Activated CD4-positive, CD25-positive, alpha-beta regulatory T cell treated with anti-CD3 and anti-CD28 coated beads, Interleukin-2, amount 50 U/mL, for 16 hours (primary cell): ENCODE data around the gene NGF.
"Not testable (repeated sequence)": the region's sequence is repeated elsewhere in the genome, so short reads cannot be mapped to it uniquely, and the experiment has no call there.

ENCODE experiments used
- DNase-seq: peaks from one replicate; pipeline ENCODE4 v3.0.0-alpha.2; 2020; ENCODE audit warnings: low read depth, low spot score

The NGF gene

DNA sequence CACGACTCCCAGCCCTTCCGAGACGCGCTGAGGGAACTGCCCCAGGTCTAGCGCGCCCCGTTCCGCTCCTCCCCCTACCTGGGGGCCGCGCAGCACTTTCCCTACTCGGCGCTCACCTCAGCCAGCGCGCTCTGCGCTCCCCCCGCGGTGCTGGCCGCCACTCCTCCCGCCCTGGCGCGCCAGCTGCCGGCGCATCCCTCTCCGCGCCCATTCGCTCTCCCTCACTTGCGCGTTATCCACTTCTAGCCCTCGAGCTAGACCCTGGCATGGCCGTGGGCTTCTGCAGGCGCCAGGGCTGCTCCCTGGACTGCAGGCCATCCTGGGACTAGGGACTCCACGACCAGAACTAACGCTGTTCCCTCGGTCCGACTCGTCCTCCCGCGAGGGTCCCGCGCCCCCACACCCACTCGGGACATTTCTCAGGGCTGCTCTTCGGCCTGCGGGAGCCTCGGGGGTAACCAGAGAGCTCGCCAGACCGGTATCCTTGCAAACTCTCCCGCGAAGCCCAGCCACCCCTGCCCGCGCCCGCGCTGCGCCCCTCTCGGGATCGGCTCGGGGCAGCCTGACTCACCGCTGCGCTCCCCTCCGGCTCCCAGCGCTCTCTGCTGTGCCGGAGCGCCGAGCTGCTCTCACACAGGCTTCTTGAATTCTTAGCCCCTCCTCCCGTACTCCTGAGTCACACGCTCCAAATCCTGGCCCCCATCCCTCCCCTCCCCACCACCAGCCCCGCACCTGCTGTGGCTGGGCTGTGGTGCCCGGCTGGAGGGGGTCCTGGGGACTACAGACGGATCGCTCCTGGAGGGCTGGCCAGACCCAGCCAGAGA, at the start of gene NGF:
TSS of gene NGF (minus strand) at position 617 of the 824 bp plus-strand sequence. CDS start 51,454 bp downstream, outside the sequence.
- no peak for DNase-seq

DNA sequence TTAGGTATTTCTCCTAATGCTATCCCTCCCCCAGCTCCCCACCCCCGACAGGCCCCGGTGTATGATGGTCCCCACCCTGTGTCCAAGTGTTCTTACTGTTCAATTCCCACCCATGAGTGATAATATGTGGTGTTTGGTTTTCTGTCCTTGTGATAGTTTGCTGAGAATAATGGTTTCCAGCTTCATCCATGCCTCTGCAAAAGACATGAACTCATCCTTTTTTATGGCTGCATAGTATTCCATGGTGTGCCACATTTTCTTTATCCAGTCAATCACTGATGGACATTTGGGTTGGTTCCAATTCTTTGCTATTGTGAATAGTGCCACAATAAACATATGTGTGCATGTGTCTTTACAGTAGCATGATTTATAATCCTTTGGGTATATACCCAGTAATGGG, 45.4 kb upstream of the NGF start:
- not testable (repeated sequence) for DNase-seq

DNA sequence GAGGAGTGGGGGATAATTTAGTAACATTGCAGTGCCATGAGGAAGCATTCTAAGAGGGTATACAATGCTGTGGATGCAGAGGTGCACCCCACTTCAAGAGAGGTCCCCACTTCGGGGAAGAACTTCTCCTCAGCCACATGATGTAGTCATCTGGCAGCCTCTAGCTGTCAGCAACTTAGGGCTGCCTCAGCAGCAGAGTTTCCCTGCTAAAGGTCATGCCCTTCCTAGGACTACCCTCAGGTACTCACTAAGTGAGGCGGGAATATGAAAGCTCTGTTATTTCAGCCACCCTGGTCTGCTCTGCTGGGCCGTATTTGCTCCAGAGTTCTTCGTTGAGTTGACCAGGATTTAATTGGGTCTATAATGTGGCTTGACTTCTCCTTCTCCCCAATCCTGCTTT, 41.9 kb upstream of the NGF start:
- DNase-seq = no peak

DNA sequence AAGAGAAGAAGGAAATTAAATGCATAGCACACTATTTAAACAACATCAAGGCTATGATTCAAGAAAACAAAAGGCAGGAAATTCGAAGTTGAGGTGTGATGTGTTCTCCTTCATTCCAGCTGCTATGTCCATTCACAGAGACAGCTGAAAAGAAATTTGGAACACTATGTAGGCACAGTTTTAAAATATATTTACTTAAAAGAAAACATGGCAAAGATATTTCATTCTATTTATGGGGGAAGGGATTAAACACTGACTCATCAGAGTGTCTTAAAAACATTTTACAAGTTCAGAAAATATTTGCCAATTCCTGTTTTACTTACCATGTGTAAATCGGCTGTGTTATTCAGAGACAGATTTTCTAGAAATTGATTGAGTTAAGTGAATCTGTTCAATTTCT, 39.4 kb upstream of the NGF start:
- no peak for DNase-seq

DNA sequence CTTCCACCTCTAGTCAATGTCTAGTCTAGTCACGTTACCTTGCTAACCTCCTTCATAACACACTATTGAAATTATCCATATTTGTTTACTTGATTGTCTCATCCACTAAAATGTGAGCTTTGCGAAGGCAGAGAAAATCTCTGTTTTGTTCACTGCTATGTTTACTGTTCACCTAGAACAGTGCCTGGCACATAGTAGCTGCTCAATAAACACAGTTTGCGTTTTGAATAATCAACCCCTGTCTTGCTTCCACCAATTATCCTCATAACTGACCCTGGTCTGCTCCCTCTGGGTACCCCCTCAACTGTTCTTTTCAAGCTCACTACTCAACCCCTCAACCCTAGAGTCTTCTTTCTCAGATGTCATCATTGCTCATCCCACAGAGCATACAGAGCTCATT, 36.5 kb upstream of the NGF start:
- no peak for DNase-seq

DNA sequence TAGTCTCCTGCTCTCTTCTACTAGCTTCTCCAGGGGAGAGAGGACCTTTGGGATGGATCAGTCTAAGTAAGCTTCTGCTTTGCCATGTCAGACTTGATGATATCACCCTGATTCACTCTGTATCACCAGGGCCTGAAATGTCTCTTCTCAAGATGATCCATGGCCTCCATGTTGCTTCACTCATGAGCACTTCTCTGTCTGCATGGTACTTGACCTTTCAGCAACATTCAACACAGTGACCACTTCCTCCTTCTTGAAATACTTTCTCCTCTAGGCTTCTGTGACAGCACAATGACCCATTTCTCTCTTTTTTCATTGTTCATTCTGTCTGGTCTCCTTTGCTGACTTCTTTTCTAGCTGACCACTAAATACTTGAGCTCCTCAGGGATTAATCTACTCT, 35.3 kb upstream of the NGF start:
- DNase-seq = no peak

DNA sequence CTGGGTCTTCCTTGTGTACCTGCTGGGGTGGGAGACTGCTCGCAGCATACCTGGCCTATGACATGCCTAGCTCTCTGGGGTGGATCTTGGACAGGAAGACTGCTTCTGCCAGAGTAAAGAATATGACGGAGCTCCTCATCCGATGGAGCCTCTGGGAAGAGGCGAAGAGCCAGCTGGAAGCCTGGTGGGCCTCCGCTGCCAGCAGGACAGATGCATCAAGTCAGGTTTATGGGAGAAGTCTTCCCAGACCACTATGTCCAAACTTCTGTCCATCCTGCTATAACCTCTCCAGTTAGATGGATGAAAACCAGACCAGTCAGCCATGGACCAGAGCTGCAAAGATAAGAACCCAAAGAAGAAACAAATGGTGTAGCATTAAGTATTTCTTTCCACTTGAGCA, 27.7 kb upstream of the NGF start:
- DNase-seq = no peak

DNA sequence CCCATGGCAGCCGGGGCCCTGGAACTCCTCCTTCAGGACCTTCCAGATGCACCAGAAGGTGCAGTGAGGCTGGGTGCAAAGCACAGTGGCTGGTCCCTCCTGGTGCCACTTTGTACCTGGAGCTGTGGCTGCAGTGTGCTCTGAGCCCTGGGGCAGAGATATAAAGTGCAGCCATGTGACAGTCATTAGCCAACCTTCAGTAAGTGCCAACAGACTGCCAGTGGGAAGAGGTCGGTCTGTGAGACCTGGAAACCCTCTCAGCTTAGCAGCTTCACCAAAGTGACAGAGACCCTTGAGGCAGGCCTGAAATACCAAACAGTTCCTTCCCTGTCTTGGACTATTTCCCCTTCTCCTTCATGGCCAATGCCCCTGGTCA, 26.7 kb upstream of the NGF start:
- no peak for DNase-seq

DNA sequence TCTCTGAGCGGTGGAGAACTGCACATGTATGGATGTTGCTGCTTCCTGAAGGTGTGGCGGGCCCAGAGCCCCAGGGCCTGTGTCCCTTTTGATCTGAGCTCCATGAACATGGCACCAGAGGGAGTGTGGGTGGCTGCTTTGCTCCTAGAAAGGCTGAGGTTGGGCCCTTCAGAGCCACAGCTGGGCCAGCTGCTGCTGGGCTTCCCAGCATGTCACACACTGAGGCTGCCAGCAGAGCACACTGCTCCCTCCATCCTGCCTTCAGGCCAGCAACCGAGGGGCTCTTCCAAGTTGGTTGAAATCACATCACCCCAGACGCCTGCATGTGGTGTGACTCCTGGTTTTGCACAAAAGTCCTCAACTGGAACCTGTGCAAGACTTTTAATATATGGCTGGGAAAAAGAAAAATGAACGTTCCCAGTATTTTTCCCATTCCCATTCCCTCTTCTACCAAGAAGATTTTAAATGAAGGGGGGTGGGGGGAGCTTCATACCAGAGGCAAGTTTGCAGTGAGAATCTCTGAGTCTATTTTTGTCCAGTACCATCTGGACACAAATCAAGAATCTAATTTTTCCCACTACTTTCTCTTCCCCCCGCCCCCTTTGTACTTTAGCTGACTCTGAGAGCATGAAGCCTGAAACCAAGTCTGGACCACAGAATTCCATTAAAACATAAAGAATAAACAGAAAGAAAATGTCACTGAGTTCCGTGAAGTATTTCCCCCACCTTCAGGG, 26.2 kb upstream of the NGF start:
- no peak for DNase-seq

DNA sequence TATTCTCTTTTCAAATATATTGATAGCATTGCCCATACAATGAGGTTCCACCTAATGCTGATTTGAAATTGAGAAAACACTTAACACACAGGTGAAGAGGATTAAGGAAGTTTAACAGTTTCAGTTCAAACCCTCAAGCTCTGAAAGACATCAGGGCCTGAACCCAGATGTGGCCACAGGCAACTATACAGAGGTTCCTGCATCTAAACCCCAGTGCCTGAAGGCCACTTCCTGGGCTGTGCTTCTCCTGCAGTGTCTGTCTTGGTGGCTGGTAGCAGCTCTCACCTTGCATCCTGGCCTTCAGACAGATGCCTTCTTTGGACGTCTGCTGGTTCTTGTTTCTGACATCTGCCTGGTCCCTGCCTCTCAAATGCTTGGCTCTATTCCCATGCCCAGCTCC, 25.1 kb upstream of the NGF start:
- no peak for DNase-seq

DNA sequence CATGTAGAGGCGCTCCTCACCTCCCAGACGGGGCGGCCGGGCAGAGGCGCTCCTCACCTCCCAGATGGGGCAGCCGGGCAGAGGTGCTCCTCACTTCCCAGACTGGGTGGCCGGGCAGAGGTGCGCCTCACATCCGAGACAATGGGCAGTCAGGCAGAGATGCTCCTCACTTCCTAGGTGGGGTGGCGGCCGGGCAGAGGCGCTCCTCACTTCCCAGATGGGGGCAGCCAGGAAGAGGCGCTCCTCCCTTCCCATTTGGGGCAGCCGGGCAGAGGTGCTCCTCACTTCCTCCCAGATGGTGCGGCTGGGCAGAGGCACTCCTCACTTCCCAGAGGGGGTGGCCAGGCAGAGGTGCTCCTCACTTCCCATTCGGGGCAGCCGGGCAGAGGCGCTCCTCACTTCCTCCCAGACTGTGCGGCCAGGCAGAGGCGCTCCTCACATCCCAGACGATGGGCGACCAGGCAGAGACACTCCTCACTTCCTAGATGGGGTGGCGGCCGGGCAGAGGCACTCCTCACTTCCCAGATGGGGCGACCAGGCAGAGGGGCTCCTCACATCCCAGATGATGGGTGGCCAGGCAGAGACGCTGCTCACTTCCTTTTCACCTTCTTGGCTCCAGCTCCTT, 22.6 kb upstream of the NGF start:
- DNase-seq = not testable (repeated sequence)

DNA sequence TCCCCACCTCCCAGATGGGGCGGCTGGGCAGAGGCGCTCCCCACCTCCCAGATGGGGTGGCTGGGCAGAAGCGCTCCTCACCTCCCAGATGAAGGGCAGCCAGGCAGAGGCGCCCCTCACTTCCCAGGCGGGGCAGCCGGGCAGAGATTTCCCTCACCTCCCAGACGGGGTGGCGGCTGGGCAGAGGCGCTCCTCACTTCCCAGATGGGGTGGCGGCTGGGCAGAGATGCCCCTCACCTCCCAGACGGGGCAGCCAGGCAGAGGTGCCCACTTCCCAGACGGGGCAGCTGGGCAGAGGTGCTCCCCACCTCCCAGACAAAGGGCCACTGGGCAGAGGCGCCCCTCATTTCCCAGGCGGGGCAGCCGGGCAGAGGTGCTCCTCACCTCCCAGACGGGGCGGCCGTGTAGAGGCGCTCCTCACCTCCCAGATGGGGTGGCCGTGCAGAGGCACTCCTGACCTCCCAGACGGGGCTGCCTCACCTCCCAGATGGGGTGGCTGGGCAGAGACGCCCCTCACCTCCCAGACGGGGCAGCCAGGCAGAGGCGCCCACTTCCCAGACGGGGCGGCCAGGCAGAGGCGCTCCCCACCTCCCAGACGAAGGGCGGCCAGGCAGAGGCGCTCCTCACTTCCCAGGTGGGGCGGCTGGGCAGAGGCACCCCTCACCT, 21.9 kb upstream of the NGF start:
- not testable (repeated sequence) for DNase-seq

DNA sequence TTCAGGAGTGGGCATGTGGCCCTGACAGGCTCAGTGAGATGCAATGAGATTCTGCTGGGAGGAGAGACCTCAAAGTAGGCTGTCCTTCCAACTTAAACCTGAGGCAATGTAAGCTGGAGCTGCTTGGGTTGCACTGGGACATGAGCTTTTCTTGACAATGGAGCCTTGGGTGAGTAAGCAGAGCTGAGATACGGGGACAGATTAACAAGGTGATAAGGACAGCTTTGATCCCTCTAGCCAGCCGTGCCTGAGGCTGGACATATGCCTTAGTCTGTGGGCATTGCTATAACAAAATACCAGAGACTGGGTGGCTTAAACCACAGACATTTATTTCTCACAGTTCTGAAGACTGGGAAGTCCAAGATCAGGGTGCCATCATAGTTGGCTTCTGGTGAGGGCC, 18.3 kb upstream of the NGF start:
- no peak for DNase-seq

DNA sequence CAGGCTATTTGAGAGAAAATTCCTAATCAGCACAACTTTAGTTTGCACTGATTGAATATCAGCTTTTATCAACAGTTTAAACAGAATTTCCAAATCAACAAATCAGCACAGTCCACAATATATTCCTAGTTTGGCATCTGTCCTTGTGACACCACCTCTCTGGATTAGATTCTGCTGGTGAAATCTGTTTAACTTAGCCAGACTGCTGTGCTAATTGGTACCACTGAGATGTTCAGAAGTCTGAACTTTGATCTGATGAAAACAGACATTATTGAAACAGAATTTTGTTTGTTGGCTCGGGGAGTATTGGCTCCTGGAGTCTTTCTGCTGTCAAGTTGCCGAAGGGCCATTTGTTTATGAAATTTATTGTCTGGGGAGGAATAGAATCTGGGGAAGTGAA, 17.0 kb upstream of the NGF start:
- no peak for DNase-seq

DNA sequence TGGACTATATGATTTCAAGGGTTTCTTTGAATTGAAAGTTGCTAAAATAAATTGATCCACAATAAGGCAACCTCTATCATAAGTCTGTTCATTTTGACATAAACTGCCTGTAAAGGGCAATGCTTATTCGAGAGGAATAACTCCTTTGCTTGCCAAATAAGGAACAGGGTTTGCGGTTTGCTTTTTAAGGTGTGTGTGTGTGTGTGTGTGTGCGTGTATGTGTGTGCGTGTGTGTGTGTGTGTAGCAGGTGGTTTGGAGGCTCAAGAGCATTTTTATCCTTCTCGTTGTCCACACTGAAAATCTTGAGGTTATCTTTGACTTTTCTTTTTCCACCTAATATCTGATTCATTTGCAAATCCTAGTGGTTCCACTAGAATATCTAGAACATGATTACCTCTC, 13.1 kb upstream of the NGF start:
- no peak for DNase-seq

DNA sequence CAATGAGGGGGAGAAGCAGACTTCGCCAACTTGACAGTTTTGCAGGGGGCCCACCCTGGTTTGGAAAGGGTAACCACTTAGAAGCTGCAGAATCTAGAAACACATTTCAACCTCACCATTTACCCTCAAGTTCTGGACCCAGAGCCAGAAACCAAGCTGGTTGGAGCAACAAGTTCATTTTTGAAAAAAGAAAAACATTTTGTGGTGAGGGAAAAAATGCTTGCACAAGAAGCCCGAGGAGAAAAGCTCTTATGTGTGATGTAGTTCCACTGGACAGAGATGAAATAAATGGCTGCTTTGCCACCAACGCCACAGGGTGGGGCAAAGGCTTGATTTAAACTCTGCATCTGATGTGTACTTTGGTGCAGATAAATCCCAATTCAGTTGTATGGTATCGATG, 10.6 kb upstream of the NGF start:
- no peak for DNase-seq

DNA sequence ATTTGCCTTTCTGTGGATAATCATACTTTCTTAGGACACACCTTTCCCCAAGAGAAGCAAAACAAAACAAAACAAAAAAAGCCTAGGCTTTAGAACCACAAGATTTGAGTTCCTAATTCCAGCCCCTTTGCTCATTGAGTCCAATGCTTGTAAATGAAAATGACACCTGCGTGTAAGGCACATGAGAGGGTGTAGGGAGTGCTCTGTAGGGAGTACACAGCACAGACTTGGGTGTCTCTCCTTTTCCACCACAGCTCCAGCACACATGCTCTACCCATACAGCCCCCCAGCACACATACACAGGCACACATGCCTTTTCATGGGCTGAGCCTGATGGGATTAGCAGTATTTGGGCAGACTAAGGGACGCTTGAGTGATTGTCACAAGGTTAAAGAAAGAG, 9.2 kb upstream of the NGF start:
- DNase-seq = no peak

DNA sequence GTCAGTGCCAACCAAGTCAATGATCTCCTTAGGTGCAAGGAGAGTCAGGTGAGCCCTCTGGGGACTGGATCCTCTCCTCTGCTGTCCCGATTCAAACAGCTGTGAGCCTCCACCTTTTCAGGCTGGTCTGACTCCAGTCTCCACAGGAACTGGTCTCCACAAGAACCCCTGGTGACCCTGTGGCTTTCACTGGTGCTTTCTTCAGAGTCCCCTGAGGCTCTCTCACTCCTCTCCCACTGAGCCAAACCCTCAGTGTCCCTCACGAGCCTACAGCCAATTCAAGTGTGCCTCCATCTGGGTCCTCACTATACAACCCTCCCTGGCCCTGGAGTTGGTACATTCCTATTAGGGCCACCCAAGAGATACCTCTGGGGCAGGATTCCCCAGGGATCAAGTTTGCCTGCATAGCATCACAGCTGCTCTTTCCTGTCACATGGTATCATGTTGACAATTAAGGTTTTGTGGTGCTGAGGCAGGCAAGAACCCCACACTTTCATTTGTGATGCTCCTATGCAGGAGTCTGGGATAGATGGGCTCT, 5.2 kb upstream of the NGF start:
- no peak for DNase-seq

DNA sequence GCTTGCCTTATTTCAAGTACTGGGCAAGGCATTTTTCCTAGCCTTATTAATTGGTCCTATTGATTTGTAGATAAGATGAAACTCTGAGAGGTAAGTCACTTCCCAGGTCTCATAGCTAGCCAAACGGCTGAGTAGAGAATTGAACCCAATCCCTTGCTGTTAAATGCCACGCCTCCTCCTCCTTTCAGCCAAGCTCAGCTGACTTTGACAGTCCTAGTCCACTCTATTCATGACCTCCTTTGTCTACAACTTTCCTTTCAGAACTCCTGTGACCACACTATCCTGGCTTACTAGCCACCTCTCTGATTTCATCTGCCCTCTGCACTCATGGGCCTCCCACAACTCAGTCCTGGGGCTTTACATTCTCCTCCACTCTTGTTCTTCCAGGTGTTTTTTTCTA, 3.9 kb upstream of the NGF start:
- DNase-seq = no peak

DNA sequence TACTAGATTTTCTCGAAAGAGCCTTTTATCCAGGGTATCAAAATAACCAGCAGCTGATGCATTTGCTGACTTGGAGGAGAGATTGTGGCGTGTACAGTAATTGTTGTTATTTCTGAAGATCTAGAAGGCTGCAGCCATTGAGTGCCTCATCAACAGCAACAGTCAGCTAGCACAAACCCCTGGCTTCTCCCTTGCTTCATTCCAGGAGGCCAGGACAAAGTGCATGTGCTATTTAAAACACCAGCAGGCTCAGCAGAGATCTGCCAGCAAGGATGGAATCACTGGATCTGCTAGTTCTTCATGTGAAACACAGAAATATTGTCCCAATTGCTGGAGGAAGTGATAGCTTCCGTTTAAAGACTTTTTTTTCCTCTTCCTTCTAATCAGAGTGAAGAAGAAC, 2.8 kb upstream of the NGF start:
- no peak for DNase-seq

DNA sequence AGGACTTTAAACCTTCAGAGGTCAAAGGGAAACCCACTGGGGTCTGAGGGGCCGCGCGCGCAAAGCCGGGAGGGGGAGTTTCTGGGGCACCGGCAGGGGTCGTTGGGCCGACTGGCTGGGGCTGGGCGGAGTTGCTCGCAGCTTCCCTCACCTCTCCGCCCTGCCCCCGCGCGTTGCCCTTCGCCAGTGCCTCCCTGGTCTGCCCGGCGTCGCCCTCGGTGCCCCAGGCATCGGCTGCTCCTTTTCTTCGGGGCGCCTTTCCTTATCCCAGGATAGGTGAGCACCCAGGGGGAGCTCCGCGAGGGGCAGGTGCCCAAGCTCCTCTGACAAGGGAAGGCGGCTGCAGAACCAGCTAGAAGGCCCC, 390 bp upstream of the NGF start:
- no peak for DNase-seq

DNA sequence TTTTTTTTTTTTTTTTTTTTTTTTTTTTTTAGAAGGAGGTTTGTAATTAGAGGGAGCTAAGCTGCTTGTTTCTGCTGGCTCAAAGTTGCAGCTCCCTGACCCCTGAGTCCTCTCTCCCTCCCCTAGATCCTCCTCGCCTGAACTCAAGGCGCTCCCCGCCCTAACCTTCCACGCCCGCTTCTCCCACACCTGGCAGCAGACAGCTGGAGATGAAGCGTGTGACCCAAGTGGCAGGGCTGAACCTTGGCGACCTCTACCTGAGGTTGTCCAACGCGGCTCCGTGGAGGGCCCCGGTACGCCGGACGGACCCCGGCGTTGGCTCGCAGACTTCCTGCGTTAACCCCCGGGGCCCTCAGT, 795 bp downstream of the NGF start:
- no peak for DNase-seq
